Tibial nerve (tissue), 4 donors: Measurements from ENCODE around the gene OSBPL10. TPM values are rescaled to one million over a fixed set of nuclear protein-coding genes. Genes with fewer than 3 reads are reported as not detected.
A peak's percentile ranks its signal among the peaks of the same experiment; 100 is the strongest.

Source experiments
- DNase-seq, 2 donors: peaks; one replicate each; pipeline ENCODE4 v3.0.0-alpha.2; 2019; ENCODE audit warnings: low spot score in 2 of 2
- H3K27ac ChIP-seq, 4 donors: fragments of 200-600 bp; sonication (generic) in 3 of 4; one replicate each; pipeline ENCODE4 v1.5.1; 2017 to 2019; ENCODE audit warnings: mild to moderate bottlenecking in 1 of 4
- H3K27me3 ChIP-seq, 2 donors: fragments of 200-600 bp; sonication (generic) in 1 of 2; one replicate each; pipeline versions ENCODE4 v1.5.1 to v1.6.0; 2017 to 2019
- H3K36me3 ChIP-seq, 3 donors: fragments of 200-600 bp; sonication (generic); one replicate each; pipeline ENCODE4 v1.5.1; 2018 to 2019
- H3K4me1 ChIP-seq, 4 donors: fragments of 200-600 bp; sonication (generic) in 3 of 4; one replicate each; pipeline ENCODE4 v1.5.1; 2017 to 2019
- H3K4me3 ChIP-seq, 4 donors: fragments of 200-600 bp; sonication (generic) in 3 of 4; one replicate each; pipeline ENCODE4 v1.5.1; 2017 to 2019; ENCODE audit warnings: mild to moderate bottlenecking in 1 of 4, moderate library complexity in 1 of 4
- H3K9me3 ChIP-seq, 4 donors: fragments of 200-600 bp; sonication (generic) in 3 of 4; one replicate each; pipeline ENCODE4 v1.5.1; 2017 to 2019
- CTCF ChIP-seq, 5 experiments: fragments of 200-600 bp in 3 of 5; fragments of 450-650 bp in 2 of 5; sonication (generic) in 3 of 5; IDR thresholded peaks; one replicate each; pipeline ENCODE4 v1.5.1; 2016 to 2019; ENCODE audit warnings: antibody characterized with exemption in 5 of 5, mild to moderate bottlenecking in 3 of 5, moderate library complexity in 2 of 5
- EP300 ChIP-seq, 2 donors: sonication (generic); formaldehyde crosslinking; IDR thresholded peaks; one replicate each; pipeline ENCODE4 v1.6.1; 2017; ENCODE audit warnings: antibody characterized with exemption in 2 of 2, mild to moderate bottlenecking in 1 of 2
- POLR2A ChIP-seq, 2 donors: fragments of 450-650 bp; IDR thresholded peaks; one replicate each; pipeline ENCODE4 v1.6.1; 2017; ENCODE audit warnings: antibody characterized with exemption in 2 of 2, mild to moderate bottlenecking in 2 of 2, moderate library complexity in 2 of 2
- WGBS, 2 donors: methylation state at CpG; one replicate each; pipeline ENCODE4 v1.1.5; 2018; 5-methylcytosine and 5-hydroxymethylcytosine counted together
- total RNA-seq, 4 donors: library from RNA; depleted of rRNA; stranded (reverse); fragments of >200 nt; gene quantifications; one replicate each; pipeline ENCODE4 v1.1.0, GENCODE V29; 2016

The OSBPL10 gene
- total RNA-seq, 4 donors from 2014 or later, result 45.0 to 79.2 (median 60.4) TPM

DNA sequence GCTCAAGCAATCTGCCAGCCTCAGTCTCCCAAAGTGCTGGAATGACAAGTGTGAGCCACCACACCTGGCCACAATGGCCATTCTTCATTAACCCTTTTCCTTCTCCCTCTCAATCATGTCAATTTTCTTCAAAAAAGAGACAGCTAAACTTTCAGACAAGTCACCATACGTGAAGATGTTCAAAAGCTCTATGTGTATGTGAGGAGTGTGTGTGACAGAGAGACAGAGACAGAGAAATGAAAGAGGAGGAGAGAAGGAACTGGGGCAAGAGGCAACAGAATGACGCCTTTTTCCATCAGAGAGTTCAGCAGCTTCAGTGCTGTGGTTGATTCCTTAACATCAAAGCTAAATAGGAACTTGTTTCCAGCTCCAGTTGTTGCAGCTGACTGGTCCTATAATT, 27.4 kb downstream of the OSBPL10 start:
- peaks cover 0 to 15% (median 11%) of the 10 kb centered on the region in 4 donors for H3K4me1 ChIP-seq
- DNase-seq, result no peak
- no peak overlapping the region for H3K27ac ChIP-seq
- 97 to 99% methylated on average over 2 of the region's 2 CpGs for WGBS, 2 donors
- no peaks in the 10 kb centered on the region for H3K36me3 ChIP-seq
- TF ChIP-seq CTCF (IDR thresholded peaks at IDR 0.05) (no peak), POLR2A (IDR thresholded peaks at IDR 0.05) (no peak), EP300 (IDR thresholded peaks at IDR 0.05) (no peak)
- H3K9me3 ChIP-seq, result peaks cover 0 to 19% (median 2%) of the 10 kb centered on the region in 4 donors
- no peaks in the 10 kb centered on the region for H3K27me3 ChIP-seq
- H3K4me3 ChIP-seq, result no peak overlapping the region

GRCh38 chr3:31953091-31953490, 28.0 kb downstream of the OSBPL10 start:
- Histone ChIP-seq H3K36me3 (no peaks in the 10 kb centered on the region), H3K4me3 (no peak overlapping the region), H3K27me3 (no peaks in the 10 kb centered on the region), H3K4me1 (peaks cover 0 to 11% (median 7%) of the 10 kb centered on the region in 4 donors), H3K27ac (no peak overlapping the region), H3K9me3 (peaks cover 0 to 19% (median 2%) of the 10 kb centered on the region in 4 donors)
- 71 to 94% methylated on average over 7 of the region's 7 CpGs for WGBS, 2 donors
- TF ChIP-seq POLR2A (IDR thresholded peaks at IDR 0.05) (no peak), CTCF (IDR thresholded peaks at IDR 0.05) (no peak), EP300 (IDR thresholded peaks at IDR 0.05) (no peak)
- no peak for DNase-seq

DNA sequence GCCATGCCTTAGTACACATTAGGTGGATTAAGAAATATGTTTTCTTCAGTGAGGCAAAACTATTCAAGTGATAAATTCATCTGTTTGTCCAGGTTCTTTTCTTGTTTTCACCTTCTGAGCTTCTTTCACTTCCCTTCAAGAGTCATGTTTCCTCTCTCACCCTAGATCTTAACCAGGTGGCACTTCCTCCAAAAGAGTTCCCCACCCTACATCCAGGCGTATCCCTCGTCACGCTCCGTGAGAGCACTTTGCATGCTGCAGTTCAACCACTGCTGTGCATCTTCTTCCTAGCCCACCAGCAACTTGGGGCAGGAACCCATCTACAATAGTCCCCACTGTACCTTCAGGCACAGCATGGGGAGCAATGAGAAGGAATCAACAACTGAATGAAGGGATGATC, 28.9 kb downstream of the OSBPL10 start:
- Histone ChIP-seq H3K4me1 (peaks cover 0 to 11% (median under 1%) of the 10 kb centered on the region in 4 donors), H3K4me3 (no peak overlapping the region), H3K27ac (no peak overlapping the region), H3K9me3 (peaks cover 0 to 19% (median 2%) of the 10 kb centered on the region in 4 donors), H3K36me3 (no peaks in the 10 kb centered on the region), H3K27me3 (no peaks in the 10 kb centered on the region)
- DNase-seq, result no peak
- WGBS, 2 donors, result 90 to 97% methylated on average over 4 of the region's 4 CpGs
- no peak for TF ChIP-seq EP300 (IDR thresholded peaks at IDR 0.05)
- no peak for TF ChIP-seq POLR2A (IDR thresholded peaks at IDR 0.05)
- no peak for TF ChIP-seq CTCF (IDR thresholded peaks at IDR 0.05)

GRCh38 chr3:31948280-31948679, 32.8 kb downstream of the OSBPL10 start:
- TF ChIP-seq CTCF (IDR thresholded peaks at IDR 0.05), result no peak
- no peak for TF ChIP-seq EP300 (IDR thresholded peaks at IDR 0.05)
- TF ChIP-seq POLR2A (IDR thresholded peaks at IDR 0.05), result no peak
- Histone ChIP-seq H3K36me3 (no peaks in the 10 kb centered on the region), H3K4me1 (peaks cover 0 to 23% (median 0%) of the 10 kb centered on the region in 4 donors), H3K9me3 (peaks cover 0 to 6% (median 0%) of the 10 kb centered on the region in 4 donors), H3K27me3 (no peaks in the 10 kb centered on the region), H3K27ac (no peak overlapping the region), H3K4me3 (no peak overlapping the region)
- no peak for DNase-seq
- WGBS, 2 donors, result 57 to 64% methylated on average over 6 of the region's 6 CpGs

- Histone ChIP-seq H3K9me3 (peaks cover 0 to 6% (median 0%) of the 10 kb centered on the region in 4 donors), H3K4me3 (no peak overlapping the region), H3K27ac (peak overlapping the region in 2 of 4 donors; percentile 43 to 56), H3K4me1 (peaks cover 0 to 23% (median 0%) of the 10 kb centered on the region in 4 donors), H3K36me3 (no peaks in the 10 kb centered on the region), H3K27me3 (no peaks in the 10 kb centered on the region)
- DNase-seq, result no peak
- WGBS, 2 donors, result 70 to 72% methylated on average over 6 of the region's 6 CpGs
- no peak for TF ChIP-seq POLR2A (IDR thresholded peaks at IDR 0.05)
- TF ChIP-seq CTCF (IDR thresholded peaks at IDR 0.05), result no peak
- no peak for TF ChIP-seq EP300 (IDR thresholded peaks at IDR 0.05)
Observed at GRCh38 chr3:31947671-31948091, 33.4 kb downstream of the OSBPL10 start.
